GM21786 (cell line): ENCODE data around the gene ZC3H10.
"Not testable (repeated sequence)": the region's sequence is repeated elsewhere in the genome, so short reads cannot be mapped to it uniquely, and the experiment has no call there.

ENCODE experiments used
- ATAC-seq: cut with Tn5 transposase; IDR thresholded peaks from one replicate; pipeline ENCODE4 v1.9.1; 2021; ENCODE audit not compliant: unreplicated experiment

Gene ZC3H10

DNA sequence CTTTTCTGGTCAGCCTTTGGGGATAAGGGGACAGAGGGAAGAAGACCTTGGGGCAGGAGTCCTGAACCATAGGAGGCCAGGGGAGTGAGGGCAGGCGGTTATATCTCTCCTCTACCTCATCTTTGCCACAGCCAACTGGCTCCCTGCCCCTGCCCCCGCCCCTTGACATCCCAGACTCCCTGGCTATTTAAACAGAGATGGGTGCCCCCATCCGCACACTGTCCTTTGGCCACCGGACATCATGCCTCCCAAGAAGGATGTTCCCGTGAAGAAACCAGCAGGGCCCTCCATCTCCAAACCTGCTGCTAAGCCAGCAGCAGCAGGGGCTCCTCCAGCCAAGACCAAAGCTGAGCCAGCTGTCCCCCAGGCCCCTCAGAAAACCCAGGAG is 35.6 kb downstream of the ZC3H10 start:
- ATAC-seq: no peak

DNA sequence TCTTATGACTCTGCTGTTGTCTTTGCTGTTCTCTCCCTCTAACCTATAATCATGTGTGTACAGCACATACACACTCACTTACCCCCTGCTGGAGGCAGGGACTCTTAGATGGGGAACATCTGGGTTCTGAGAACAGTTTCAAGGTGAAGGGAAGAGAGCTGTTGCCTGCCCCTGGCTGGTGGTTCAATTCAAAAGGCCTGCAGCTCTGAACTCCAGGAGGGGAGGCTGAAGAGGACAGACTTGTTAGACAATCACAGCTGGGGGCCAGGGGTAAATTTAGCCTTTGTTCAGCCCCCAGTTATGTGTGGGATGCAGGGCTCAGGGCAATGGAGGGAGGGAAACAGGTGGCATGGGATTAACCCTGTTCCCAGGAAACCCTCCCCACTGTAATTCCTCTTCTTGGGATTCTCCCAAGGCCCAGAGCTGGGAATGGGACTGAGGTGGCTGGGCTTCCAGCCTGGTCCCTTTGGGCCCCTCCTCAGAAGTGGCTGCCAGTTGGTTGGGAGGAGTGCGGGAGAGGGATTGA is 36.2 kb downstream of the ZC3H10 start:
- no peak for ATAC-seq

DNA sequence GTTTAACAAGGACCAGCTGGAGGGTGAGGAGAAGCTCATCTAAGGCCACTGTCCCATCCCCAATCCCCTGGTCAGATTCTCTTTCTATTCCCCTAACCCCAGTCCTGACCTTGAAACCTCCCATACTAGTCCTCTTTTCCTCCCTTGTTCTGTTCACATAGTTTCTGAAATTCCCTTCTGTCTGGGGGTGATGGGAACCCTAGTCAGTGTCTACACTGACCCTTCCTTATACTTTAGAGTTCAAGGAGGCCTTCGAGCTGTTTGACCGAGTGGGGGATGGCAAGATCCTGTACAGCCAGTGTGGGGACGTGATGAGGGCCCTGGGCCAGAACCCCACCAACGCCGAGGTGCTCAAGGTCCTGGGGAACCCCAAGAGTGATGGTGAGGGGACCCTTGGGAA is 36.8 kb downstream of the ZC3H10 start:
- no peak for ATAC-seq

DNA sequence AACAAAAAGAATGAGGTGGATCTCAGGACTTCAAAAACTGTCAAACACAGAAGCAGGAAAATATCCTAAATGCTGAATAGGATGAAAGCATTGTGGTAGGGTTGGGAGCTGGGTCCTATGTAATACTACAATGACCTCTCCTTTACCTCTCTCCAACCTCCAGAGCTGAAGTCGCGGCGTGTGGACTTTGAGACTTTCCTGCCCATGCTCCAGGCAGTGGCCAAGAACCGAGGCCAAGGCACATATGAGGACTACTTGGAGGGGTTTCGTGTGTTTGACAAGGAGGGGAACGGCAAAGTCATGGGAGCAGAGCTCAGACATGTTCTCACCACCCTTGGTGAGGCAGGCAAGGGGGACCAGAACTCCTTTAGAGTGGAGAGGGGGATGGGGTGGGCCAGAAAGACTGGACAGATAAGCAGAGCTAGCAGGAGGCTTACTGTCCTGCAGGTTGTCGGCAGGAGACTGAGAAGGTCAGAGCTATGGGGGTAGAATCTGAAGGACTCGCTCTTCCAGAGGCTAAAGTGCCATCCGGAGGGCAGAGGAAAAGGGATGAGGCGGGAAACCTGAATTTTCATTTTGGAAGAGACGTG is 37.3 kb downstream of the ZC3H10 start:
- no peak for ATAC-seq

DNA sequence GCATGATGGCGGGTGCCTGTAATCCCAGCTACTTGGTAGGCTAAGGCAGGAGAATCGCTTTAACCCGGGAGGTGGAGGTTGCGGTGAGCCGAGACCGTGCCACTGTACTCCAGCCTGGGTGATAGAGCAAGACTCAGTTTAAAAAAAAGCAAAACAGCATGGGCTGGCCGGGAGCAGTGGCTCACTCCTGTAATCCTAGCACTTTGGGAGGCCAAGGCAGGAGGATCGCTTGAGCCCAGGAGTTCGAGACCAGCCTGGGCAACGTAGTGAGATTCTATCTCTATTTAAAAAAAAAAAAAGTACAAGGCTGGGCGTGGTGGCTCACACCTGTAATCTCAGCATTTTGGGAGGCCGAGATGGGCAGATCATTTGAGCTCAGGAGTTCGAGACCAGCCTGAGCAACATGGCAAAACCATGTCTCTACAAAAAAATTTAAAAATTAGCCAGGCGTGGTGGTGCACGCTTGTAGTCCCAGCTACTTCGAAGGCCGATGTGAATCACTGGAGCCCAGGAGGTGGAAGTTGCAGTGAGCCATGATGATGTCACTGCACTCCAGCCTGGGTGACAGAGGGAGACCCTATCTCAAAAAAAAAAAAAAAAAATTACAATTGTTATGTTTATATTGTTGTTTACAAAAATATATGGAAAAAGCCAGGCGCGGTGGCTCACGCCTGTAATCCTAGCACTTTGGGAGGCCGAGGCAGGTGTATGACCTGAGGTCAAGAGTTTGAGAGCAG is 38.6 kb downstream of the ZC3H10 start:
- not testable (repeated sequence) for ATAC-seq

DNA sequence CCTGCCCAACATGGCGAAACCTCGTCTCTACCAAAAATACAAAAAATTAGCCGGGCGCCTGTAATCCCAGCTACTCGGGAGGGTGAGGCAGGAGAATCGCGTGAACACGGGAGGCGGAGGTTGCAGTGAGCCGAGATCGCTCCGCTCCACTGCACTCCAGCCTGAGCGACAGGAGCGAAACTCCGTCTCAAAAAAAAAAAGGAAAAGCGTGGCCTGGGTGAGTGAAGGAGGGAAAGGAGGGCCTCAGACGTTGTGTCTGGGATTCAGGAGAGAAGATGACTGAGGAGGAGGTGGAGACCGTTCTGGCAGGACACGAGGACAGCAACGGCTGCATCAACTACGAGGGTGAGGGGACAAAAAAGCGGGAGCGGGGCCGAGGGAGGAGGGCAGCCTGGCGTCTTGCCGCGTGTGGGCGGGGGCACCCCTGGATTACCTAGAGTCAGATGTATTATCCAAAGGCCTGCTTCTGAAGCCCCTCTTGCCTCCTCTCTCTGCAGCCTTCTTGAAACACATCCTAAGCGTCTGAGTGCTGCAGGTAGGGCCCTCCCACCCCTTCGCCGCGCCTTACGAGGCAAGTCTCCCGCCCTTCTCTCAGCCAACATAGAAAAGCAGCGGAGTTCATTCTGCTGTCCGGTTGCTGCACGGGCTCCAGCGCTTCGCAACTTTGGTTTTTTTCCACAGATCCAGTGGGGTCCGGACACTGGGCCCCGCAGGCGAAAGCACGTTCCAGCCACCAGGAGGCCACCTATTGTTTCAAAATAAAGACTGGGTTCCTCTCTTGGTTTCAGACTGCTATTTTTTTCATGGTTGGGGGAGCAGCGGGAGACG is 39.3 kb downstream of the ZC3H10 start:
- ATAC-seq: peak; percentile 31

DNA sequence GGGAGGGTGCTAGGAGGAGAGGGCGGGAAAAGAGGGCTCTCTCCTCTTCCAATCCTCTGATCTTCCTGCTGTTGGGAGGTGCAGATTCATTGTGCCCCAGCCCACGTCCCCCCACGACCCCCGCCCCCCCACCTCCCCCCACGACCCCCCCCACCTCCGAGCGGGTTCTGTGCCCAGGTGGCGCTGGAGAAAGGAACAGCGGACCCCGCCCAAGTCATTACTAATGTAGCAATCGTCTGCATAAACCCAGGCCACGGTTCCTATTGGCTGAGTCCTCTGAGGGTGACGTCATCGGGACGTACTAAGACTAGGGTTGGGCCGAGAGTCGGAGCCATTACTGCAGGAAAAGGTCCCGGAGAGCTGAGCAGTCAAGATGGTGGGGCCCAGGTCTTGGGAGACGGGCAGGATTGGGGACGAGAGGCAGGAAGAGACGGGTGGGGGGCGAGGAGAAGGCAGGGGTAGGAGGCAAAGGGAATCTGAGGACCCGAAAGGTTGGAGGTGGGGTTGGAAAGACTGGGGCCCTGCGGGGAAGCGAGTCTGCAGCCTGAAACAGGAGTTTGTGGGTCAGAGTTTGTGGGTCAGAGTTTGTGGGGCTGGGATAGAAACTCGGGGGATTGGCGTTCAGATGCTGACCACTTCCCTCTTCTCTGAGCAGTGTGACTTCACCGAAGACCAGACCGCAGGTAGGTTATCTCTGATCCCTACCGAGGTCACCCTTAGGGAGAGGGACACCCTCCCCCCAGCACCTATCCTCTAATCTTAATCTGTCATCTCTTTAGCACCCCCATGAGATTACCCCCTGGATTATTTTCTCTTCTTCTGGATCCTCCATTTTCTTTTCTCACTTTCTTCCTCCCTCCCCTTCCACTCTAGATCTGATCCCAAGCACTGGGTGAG is 40.2 kb downstream of the ZC3H10 start, which contains the start of gene MYL6:
MYL6 (plus strand) TSS at position 331 of the 897 bp plus-strand sequence; CDS start at position 374, 43 bp downstream.
- peak; percentile 80 for ATAC-seq

DNA sequence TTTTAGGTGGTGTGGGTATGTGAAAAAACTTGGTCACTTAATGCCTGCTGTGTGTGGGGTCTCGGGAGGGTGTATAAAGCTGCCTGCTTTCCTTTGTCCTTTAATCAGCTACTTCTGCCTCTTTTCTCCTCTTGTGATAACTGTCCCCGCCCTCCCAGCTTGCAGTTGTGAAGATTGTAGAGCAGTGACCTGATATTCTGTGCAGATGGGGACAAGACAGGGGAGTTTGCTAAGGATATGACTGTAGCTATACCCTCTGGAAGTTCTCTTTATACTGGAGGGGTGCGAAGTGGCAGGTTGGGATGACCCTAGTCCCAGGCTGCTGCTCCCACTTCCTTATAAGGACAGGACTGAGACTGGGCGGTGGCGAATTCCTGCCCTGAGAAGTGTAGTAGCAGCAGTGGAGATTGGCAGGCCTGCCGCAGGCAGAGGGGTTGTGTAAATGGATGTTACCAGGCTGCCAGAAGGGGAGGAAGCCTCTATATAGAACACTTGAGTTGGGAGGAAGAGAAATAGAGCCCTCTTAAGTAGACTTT is 40.9 kb downstream of the ZC3H10 start:
- ATAC-seq: no peak

DNA sequence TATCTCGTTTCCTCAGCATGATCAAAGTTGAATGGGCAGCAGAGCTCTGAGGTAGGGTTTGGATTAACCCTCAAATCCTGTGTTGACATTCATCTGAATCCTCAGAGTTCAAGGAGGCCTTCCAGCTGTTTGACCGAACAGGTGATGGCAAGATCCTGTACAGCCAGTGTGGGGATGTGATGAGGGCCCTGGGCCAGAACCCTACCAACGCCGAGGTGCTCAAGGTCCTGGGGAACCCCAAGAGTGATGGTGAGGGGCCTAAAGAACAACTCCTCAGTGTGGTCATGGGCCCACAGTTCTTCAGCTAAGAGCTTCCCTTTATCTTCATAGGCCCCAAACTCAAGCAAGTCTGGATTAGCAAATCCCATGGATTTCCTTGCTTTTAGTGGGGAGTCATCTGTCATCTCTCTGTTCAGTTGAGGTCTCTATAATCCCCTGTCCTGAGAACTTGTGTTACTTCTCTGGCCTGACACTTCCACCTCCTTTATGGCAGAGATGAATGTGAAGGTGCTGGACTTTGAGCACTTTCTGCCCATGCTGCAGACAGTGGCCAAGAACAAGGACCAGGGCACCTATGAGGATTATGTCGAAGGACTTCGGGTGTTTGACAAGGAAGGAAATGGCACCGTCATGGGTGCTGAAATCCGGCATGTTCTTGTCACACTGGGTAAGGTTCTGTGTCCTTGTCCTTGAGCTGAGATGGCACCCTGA is 41.6 kb downstream of the ZC3H10 start:
- no peak for ATAC-seq

DNA sequence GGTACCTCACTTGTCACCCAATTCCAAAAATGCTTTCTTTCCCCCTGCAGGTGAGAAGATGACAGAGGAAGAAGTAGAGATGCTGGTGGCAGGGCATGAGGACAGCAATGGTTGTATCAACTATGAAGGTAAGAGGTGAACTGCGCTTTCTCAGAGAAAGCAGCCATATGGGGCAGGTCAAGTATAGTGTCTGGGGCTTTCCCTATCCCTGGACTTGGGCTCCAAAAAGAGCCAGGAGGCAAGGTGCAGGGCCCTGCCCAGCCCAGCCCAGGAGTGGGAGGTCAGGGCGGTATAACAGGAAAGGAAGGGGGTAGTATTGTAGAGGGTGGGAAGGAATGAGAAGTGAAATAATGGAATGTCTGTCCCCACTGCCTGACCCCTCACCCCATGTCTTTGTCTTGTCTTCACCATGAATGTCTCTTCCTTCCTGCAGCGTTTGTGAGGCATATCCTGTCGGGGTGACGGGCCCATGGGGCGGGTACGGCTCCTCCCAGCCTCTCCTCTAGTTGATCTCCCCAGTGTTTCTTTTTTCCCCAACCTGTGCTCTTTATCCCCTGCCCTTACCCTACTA is 42.2 kb downstream of the ZC3H10 start:
- no peak for ATAC-seq

DNA sequence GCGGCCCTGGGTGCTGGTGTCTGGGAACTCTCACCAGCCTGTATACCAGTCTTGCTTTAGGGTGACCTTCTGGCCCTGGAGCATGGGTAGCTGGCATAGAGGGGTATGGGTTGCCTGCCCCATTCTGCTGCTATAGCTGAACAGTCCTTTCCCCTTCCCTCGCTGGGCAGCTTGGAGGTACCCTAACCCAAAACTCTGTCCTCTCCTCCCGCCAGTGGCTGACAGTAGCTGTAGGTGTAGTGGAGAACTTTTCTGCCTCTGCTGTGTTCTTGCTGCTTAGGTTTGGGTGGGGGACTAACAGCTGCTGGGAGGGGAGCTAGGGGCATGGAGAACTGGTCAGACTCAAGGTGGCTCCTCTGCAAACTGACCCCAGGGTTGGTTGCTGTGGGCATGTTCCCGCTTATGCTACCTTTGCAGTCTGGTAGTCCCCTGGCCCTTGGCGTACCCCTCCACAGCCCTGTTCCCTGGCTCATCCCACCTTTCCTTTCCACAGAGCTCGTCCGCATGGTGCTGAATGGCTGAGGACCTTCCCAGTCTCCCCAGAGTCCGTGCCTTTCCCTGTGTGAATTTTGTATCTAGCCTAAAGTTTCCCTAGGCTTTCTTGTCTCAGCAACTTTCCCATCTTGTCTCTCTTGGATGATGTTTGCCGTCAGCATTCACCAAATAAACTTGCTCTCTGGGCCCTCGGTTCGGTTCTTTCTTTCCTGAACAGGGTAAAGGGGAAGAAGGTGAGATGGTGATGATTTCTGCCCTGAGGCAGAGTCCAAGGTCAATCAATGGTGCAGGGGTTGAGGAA is 43.0 kb downstream of the ZC3H10 start:
- no peak for ATAC-seq

DNA sequence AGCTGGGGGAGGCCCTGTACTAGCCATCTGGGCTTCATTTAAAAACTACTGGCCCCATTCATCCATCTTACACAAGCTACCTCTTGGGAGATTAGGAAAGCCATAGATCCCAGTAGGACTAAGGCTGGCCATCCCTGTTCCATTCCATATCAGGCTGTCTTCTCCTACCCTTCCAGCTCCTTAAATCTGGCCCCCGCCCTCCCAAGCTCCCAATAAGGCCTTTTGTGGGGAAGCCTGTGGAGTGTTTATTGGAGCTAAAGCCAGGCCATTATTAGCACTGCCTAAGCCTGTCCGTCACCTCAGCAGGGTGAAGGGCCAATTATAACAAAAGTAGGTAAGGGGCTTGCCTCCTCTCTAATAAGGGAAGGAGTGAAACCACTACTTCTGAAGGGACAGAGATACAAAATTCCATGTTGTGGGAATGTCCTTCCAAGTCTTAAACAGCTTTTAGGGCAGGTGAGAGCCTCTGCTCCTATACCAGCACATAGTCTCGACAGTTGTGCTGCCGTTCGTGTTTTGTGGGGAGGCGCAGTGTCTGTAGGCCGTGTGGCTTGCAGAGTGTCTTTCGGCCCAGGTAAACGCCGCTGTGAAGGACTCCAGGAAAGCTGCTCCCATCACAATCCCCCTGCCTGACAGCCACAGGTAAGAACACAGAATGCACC is 43.8 kb downstream of the ZC3H10 start:
- no peak for ATAC-seq

DNA sequence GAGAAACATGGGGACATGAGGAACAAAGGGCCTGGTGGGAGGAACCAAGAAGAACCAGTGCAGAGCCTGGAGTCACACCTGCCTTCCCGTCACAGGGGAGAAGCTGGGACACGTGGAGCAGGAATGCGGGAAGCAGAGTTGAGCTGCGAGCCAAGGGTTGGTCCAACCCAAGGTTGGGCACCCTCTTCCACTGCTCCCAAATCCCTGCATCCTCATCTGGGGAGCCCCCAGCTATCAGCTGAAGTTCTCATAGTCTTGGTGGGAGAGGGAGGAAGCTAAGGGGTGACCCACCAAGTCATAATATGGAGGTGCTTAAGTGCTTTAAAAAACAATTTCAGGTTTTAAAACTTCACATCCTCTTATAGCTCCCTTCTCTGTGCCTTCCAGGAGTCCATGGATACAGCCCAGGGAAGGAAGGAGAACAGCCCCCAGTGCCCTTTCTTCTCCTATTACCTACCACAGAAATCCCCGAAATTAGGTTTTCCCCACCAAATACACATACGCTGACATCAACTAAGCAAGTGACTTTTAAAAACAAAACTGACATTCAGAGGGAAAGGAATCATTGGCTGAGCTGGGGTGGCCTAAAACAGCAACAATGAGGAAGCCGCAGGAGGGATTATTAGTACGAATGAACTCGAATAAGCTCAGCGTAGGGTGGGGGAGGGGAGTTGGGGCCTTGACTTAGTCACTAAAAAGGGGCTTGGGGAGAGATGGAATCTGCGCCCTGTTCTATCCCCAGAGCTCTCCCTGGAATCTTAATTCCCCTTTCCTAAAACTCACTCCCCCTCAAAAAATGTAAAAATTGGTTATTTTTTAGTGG is 44.6 kb downstream of the ZC3H10 start:
- ATAC-seq: no peak

DNA sequence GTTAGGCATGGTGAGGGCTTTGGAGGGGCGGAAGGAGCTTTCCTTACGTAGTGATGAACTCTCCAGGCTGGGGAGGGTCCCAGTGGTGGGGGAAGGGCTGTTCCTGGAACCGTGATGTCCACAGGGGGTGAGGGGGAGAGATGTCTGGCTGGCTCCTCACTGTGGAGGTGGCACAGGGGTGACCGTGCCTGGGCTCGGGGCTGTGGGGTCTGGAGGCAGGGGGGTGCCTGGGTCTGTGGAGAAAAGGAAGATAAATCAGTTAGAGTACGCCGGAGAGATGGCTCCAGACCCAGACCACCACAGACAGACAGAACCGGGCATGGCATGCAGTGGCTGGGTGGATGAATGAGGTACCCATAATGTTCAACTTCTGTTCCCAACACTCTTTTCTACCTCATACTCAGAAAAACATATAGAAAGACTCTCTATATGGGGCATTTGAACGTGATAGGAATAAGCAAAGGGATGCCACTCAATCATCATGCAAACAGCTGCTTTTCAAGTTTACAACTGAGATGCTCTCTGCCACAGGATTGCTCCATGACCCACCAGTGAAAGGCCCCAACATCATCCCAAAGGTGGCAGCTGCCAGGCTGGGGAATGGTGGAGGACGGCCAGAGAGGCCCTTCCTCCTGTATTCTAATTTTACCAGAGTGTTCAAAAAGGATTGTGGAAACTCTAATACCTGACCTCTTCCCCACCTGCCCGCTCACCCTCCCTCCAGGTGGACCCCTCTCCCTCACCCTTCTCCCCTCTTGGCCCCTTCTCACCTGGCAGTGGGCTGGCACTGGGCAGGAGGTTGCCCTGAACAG is 45.7 kb downstream of the ZC3H10 start:
- no peak for ATAC-seq

DNA sequence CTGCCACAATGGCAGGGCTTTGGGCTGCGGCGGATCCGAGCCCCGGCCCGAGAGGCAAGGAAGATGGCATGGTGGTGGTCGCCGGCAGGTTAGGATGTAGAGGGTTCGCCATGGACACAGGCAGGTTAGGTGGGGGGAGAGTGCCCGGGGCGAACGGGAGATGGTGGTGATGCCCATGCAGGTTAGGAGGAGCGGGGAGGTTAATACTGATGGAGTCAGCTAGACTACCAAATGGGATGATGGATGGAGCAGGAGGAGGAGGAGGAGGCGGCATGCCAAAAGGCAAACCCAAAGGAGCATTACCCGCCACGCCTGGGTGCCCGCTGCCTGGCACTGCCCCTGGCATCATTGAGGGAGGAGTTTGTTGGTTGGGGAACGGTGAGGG is 46.3 kb downstream of the ZC3H10 start:
- no peak for ATAC-seq

DNA sequence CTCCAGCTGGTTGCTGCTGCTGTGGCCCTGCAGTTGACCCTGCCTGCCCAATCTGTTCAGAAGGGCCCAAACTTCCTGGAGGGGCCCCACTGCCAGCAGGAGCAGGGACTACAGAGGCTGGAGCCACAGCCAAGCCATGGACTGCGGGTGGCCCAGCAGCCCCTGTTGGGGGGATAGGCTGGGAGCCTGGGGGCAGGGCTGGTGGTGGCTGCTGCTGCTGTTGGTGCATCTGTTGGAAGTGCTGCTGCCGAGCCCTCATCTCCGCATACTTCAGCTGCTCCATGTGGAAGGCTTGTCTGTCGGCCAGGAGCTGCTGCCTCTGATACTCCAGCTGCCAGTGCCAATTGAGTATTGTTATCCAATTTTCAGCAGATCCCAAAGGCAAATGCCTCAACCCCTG is 47.3 kb downstream of the ZC3H10 start:
- ATAC-seq: no peak
